ENCODE measurements around the gene SPDYE1. TPM values are rescaled to one million over a fixed set of nuclear protein-coding genes. Genes with fewer than 3 reads are reported as not detected.
A peak's percentile ranks its signal among the peaks of the same experiment; 100 is the strongest.
"Not testable (repeated sequence)": the region's sequence is repeated elsewhere in the genome, so short reads cannot be mapped to it uniquely, and the experiment has no call there.

The SPDYE1 gene
- total and polyA plus RNA-seq, 12 donors: 0.11 TPM; not detected in 11

DNA sequence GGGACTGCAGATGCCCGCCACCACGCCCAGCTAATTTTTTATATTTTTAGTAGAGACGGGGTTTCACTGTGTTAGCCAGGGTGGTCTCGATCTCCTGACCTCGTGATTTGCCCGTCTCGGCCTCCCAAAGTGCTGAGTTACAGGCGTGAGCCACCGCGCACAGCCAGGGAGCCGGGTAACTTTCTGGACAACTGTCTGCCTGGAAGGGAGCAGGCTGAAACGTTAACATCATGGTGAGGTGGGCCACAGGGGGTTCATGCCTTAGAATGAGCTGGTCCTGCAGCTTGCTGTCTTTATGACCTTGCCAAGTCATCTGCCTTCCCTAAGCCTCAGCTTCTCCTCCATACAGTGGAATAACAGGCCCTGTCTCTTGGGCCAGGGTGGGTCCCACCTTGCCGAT, 33.6 kb downstream of the SPDYE1 start:
- 89 to 91% methylated on average over 12 of the region's 13 CpGs for WGBS, 2 donors
- H3K4me3 ChIP-seq; intact Hi-C loops (cut with DNase I); H3K27ac ChIP-seq; DNase-seq; H3K4me1 ChIP-seq; H3K9me3 ChIP-seq; H3K36me3 ChIP-seq; H3K27me3 ChIP-seq; ATAC-seq: not testable (repeated sequence)

DNA sequence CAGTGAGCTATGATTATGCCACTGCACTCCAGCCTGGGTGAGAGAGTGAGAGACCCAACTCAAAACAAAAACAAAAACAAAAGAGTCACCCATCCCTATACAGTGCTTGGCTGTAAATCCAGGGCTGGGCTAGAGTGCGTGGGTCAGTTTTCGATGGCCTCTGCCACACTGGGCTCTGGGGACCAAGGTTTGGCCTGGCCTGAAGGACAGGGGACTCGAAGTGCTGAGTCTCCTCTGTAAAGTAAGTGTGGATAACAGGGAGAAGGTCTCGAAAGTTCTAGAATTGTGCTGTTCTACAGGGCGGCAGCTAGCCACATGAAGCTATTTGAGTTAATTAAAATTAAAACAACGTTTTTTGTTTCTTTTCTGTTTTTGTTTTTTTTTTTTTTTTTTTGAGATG, 34.3 kb downstream of the SPDYE1 start:
- H3K4me3 ChIP-seq; H3K27ac ChIP-seq; DNase-seq; H3K27me3 ChIP-seq; ATAC-seq; intact Hi-C loops (cut with DNase I); H3K9me3 ChIP-seq; H3K36me3 ChIP-seq; H3K4me1 ChIP-seq: not testable (repeated sequence)
- 87 to 88% methylated on average over 5 to 6 of the region's 6 CpGs for WGBS, 2 donors

DNA sequence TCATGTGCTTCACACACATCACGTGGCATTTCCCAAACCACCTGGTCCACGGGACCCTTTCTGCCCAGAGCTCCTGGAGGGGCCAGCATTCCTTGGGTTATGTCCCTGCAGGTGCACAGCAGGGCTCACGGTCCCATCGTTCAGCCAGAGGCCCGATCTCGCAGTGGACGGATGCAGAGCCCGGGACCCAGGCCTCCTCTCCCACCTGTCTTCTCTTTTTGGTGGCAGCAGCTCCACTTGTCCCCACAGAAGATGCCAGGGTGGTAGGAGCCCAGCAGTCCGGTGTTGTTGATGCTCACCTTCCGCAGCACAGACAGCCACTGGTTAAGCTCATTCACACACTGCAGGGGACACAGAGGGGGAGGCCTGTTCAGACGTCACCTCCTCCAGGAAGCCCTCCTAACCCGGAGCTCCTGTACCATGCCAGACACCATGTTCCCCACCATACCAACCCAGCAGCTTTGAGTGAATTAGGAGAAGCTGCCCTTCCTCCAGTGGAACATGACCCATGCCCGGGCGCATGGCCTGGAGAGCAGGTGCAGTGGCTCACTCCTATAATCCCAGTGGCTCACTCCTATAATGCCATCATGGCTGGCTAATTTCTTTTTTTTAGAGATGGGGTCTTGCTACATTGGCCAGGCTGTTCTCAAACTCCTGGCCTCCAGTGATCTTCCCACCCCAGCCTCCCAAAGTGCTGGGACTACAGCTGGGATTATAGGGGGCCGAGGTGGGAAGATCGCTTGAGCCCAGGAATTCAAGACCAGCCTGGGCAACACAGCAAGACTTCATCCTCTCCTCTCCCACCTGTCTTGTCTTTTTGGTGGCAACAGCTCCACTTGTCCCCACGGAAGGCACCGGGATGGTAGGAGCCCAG, 36.5 kb downstream of the SPDYE1 start:
- H3K36me3 ChIP-seq; H3K4me3 ChIP-seq; DNase-seq; H3K27me3 ChIP-seq; ATAC-seq; H3K27ac ChIP-seq; H3K4me1 ChIP-seq; H3K9me3 ChIP-seq; intact Hi-C loops (cut with DNase I): not testable (repeated sequence)
- WGBS, 2 donors: 90% methylated on average over 10 to 17 of the region's 18 CpGs

DNA sequence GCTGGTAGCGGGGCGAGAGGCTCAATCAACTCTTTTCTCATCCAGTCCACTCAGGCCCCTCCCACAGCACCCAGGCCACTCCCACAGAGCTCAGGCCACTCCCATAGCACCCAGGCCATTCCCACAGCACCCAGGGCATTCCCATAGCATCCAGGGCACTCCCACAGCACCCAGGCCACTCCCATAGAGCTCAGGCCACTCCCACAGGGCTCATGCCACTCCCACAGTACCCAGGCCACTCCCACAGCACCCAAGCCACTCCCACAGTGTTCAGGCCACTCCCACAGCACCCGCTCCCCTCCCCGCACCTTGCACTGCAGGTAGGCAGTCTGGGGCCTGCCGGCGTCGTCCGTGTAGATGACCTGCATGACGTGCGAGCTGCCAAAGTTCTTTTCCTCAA, 38.7 kb downstream of the SPDYE1 start:
- intact Hi-C loops (cut with DNase I); H3K27me3 ChIP-seq; H3K4me3 ChIP-seq; H3K36me3 ChIP-seq; H3K27ac ChIP-seq; H3K9me3 ChIP-seq; DNase-seq; H3K4me1 ChIP-seq: not testable (repeated sequence)
- peak in 1 of 8 donors; percentile 3 for ATAC-seq
- whole genome bisulfite sequencing, 2 donors: 62 to 80% methylated on average over 5 to 10 of the region's 10 CpGs

DNA sequence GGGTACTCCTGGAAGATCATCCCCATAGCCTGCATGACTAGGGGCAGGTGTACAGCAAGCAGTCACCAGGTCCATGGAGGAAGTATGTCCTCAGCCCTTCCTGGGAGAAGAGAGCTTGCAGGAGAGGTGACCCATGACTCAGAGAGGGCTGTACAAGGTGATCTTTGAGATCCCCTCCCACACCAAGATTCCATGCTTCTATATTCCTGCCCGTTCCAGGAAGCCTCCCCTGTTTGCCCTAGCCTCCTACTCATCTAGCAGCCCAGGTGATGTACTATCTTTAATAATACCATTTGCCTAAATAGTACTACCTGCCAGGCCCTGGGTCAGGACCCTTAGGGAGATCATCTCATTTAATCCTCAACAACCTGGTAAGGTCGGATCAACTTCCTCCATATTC, 40.3 kb downstream of the SPDYE1 start:
- DNase-seq; H3K27me3 ChIP-seq; H3K27ac ChIP-seq; H3K4me3 ChIP-seq; ATAC-seq; H3K4me1 ChIP-seq; H3K9me3 ChIP-seq; H3K36me3 ChIP-seq; intact Hi-C loops (cut with DNase I): not testable (repeated sequence)
- WGBS, 2 donors: 88 to 89% methylated on average over 1 to 2 of the region's 2 CpGs

DNA sequence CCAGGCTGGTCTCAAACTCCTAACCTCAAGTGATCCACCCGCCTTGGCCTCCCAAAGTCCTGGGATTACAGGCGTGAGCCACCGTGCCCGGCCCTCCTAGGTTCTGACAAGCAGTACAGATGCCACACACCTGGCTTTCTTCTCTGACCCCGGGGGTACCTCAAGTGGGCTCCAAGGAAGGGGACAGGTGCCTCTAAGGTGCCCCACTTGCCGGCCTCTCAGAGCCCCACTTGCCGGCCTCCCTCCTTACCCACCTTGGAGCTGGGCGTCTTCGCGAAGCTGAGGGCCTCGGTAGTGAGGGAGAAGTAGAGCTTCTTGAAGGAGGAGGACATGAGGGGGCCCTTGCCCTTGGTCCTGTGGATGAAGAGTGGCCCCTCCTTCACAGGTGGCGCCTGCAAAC, 40.9 kb downstream of the SPDYE1 start:
- H3K27ac ChIP-seq; DNase-seq; ATAC-seq; H3K9me3 ChIP-seq; H3K27me3 ChIP-seq; H3K36me3 ChIP-seq; intact Hi-C loops (cut with DNase I); H3K4me3 ChIP-seq: not testable (repeated sequence)
- WGBS, 2 donors: 38 to 67% methylated on average over 6 of the region's 12 CpGs
- H3K4me1 ChIP-seq: peaks cover under 1 to 13% (median 8%) of the 10 kb centered on the region in 9 donors

DNA sequence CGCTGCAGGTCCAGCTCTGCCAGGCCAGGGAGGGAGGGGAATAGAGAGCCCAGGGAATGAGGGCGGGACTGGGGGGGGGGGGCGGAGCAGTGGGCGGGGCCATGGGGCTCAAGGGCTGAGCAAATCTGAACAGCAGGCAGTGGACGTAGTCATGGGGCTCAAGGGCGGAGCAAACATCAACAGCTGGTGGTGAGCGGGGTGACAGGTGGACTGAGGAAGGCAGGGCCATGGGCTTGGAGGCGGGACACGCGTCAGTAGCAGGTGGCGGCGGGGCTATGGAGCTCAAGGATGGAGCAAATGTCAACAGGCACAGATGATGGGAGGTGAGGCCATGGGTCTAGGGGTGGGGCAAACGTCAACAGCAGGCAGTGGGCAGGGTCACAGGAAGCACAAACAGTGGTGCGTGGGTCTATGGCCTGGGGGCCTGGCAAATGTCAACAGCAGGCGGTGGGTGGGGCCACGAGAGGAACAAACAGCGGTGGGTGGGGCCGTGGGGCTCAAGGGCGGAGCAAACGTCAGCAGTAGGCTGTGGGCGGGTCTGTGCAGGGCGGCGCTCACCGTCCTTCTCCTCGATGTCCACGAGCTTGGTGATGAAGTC, 41.4 kb downstream of the SPDYE1 start:
- H3K27me3 ChIP-seq; H3K36me3 ChIP-seq; H3K9me3 ChIP-seq; intact Hi-C loops (cut with DNase I): not testable (repeated sequence)
- DNase-seq (peak; percentile 94 to 95), ATAC-seq (peak; percentile 92 to 96 (median 94))
- peak overlapping the region in 7 of 10 donors; percentile 35 to 74 (median 58) for H3K27ac ChIP-seq
- WGBS, 2 donors: 2 to 9% methylated on average over 17 to 19 of the region's 26 CpGs
- peak overlapping the region in 8 of 10 donors; percentile 19 to 45 (median 38) for H3K4me3 ChIP-seq
- H3K4me1 ChIP-seq: peaks cover 6 to 18% (median 13%) of the 10 kb centered on the region in 9 donors

DNA sequence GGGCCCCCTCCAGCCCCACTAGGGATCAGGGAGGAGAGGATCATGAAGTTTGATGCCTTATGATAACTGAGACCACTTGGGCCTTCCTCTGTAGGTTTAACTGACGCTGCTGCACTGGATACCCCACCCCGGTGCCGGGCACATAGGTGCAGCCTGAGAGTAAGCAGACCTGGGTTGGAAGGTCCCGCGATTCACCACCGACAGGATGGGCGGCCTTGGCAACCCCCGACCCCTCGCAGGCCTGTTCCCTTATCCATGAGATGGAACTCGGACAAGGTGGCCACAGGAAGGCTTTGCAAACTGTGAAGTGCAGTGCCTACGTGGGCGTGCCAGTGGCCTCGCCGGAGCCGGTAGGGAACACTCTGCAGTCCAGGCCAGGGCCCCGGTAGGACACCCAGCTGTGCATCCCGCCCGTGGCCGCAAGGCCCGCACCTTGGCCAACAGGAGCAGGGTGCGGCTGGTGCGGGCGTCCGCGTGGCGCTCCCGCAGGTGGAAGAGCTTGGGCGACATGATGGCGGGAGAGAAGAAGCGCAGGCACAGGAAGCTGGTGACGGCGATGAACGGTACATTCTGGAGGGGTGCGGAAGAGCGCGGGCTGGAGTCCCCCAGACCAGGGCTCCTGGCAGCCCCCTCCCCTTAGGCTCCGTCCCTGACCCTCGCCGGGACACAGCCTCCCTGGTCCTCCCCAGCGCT, 42.2 kb downstream of the SPDYE1 start:
- Histone ChIP-seq H3K4me3 (peak overlapping the region in 9 of 10 donors; percentile 23 to 52 (median 43)), H3K27ac (peak overlapping the region in 1 of 10 donors; percentile 60), H3K4me1 (peaks cover 6 to 20% (median 17%) of the 10 kb centered on the region in 9 donors)
- H3K36me3 ChIP-seq; H3K9me3 ChIP-seq; H3K27me3 ChIP-seq; DNase-seq; intact Hi-C loops (cut with DNase I): not testable (repeated sequence)
- ATAC-seq: peak in 1 of 8 donors; percentile 0
- WGBS, 2 donors: 21 to 36% methylated on average over 6 to 14 of the region's 40 CpGs
